GM04503 (cell line): ENCODE measurements around the gene KMO.

ENCODE experiments used
- DNase-seq: peaks from one replicate; pipeline ENCODE4 v3.0.0-alpha.2; 2012; ENCODE audit warnings: low read depth

KMO gene

DNA sequence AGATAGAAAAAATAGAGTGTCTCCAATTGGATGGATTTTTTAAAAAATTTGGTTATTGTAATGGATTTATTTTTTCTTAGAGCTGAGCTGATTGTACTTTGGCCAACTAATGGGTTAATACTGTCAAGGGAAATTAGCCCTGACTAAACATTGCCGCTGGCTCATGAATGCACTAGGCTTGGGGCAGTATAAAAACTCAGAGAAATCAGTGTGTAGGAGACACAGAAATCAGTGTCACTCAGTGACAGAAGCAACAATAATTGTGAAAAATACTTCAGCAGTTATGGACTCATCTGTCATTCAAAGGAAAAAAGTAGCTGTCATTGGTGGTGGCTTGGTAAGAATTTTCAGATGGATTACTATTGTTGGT lies at the start of gene KMO:
KMO (plus strand) TSS at position 217 of the 370 bp plus-strand sequence; CDS start at position 284, 67 bp downstream.
- no peak for DNase-seq

DNA sequence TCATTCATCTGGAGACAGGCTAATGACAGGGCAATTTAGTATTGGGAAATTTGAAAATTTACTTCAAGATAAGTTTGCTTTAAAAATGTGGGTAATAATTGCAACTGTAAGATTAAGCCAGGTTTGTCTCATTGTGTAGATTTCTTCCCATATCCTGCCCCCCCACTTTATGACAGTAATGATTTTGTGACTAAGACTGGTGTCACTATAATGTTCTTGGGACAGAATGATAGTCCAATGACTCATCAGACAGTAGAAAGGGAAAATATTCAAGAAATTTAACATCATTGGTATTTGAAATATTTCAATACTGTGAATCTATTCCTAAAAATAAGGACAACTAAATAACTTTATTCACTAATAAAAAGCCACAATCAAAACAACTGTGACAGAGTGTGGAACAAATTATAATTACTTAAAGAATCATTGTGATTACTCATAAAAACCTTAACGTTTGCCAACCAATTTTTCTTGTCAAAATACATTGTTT lies 49.4 kb upstream of the KMO start:
- peak; percentile 87 for DNase-seq

DNA sequence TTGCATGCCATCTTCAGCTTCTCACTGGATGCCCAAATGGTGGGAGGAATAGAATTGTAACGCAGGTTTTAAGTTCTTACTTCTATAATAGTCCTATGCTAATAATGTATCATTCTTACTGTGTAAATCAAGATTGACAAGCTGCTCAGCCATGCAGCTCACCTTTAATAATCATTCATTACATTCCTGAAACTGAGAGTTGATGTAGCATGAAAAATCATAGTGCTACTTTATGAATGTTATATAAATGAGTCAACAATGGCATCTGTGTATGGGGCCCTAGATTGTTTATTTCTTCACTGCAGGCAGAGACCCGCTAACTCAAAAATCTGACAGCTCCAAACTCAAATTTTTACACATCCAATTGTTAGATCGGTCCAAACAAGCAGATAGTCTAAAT lies 47.0 kb upstream of the KMO start:
- DNase-seq = no peak

DNA sequence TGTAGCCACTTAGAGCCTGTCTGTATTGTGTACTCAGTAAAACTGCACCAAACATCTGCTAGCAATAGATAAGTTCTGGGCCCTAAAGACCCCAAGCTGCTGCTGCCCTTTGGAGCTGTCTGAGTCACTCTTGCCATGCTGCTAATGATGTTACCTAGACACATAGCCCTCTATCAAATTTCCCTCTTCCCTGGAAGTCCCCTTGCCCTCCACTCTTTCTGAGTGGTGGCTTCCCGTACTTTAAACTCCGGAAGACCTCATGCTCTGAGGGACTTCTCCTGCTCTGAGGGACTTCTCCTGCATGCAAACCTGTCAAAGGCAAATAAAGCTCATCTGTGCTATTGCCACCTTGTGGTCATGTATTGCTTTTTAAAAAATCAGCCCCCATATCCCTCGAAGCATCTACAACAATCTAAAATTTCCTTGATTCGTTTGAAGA lies 46.6 kb upstream of the KMO start:
- no peak for DNase-seq

DNA sequence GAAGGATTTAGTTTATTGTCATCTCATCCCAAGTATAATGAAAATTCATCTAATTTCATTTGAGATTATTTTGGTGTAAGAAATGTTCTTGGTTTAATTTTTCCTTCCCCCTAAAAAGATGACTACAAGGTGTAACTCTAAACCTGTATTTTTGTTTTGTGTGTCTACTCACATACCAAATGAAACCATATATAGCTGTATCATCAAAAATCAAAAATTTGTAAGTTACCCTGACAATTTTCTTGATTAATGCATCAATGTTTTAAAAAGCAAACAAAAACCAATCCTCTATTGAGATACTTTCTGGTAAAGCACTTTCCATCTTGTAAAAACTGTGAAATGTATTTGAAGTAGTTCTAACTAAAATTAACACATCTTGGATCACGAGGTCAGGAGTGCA lies 43.4 kb upstream of the KMO start:
- no peak for DNase-seq

DNA sequence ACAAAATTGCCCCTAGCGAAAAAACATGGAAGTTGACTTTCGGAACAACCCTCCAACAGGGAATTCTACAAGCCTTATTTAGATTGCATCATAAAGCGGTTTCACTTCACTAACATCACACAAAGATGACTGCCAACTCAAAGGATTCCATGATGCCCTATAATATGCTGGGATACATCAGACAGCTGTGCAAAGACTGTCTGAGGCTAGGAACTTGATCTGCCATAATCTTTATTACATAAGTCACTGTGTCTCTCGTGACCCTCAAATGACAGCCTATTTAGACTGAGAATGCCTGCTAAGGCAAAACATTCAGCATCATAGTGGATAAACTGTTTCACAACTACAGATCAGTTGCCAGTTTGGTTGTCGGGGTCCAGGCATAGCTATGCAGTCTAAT lies 36.4 kb upstream of the KMO start:
- no peak for DNase-seq

DNA sequence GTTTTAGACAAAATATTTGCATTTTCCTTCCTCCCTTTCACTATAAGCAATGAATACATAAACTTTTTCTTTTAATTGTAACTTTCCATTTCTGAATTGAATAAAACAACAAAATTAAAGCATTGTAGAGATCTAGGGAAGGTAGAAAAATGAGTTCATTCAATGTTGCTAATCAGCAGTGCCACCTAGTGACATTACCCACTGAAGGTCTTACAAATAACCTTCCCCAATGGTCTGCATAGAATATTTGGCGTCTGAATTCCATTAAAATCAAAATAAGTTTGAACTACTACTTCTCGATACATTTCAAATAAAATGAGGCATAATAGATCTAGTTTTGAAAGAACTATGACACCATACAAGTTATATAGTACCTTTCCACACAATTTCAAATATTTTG lies 32.3 kb upstream of the KMO start:
- no peak for DNase-seq

DNA sequence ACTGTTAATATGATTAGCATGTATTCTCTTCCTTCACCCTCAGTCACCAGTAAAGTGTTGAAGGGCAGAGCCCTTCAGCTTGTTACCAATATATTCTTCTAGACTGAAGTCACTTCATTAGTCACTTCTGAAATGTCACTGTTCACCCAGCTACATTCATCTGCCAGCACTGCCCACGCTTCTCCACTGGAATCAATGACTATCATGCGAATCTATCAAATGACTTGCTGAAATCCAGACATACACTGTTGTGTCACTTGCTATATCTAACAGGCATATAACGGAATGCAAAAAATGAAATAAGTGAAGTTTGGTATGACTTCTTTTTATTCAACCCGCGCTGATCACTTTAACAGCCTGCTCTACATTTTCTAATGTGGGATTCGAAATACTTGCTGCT lies 28.7 kb upstream of the KMO start:
- no peak for DNase-seq

DNA sequence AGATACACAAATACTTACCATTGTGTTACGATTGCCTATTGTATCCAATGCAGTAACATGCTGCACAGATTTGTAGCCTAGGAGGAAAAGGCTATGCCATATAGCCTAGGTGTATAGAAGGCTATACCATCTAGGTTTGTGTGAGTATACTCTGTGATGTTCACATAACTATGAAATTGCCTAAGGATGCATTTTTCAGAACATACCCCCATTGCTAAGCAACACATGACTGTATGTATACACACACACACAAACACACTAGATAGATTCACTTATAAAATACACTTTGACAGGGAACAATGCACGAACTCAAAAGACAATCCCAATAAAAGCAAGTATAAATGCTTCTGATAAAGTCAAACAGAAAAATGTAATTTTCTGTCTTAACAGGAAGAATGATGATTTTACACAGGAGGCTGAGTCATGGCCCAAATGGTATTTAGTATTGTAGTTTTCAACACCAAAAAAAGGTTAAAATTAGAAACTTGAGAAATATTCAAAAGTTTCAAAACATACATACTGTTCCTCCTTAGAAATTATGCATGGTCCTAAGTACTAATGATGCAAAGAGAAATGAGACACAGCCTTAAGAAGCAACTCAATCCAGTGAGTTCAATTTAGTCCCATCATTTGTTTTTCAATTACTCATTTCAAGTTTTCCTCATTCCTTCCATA lies 24.9 kb upstream of the KMO start:
- DNase-seq = no peak

DNA sequence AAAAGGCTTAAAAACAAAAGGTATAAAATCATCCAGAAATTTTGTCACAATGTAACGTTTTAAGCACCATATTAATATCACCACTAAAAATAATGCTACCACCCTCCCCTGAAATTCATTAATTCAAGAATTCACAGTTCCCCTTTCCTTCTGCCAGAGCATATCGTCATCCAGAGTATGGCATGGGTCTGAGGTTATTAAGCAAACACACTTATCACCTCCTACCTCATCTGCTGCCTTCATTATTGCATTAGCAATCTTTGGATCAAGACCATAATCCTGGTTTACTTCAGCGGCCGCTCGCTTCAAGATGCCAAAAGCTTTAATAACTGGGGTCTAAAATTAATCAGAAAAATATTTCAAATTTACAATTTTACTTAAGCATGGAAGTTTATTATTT lies 18.8 kb upstream of the KMO start:
- DNase-seq = no peak

DNA sequence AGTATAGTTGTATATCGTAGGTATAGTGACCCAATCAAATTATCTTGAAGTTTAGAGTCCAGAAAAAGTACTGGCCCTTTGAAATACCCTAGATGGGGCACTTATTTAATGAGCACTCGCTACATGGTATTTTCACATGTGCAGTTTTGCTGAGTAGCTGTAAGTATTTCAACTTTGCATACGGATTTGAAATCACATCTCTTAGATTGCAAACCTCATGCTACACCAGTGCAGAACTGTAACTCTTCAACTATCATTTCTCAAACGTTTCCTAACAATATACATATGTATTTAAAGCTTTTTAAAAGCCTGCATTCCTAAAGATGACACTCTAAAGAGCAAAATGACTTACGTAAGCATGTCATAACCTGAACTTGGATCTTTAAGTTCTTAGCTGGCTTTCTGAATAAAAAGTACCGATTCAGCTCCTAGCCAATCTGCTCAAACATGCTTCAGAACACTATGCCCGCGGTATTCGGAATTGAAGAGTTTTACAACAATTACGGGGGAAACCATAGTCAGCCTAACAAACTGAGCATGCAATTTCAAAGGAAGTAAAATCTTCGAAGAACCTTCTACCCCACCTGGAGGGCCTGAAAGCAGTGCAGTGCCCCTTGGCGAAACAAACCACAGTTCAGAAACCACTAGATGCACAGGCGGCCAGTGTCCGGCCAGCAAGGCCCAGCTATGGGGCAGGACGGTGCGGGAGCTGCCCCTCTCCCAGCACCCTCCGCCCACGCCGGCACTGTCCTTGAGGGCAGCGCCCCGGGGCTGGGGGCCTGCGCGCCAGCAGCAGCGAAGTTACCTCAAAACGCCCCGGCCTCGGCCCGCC lies 13.5 kb upstream of the KMO start:
- no peak for DNase-seq

DNA sequence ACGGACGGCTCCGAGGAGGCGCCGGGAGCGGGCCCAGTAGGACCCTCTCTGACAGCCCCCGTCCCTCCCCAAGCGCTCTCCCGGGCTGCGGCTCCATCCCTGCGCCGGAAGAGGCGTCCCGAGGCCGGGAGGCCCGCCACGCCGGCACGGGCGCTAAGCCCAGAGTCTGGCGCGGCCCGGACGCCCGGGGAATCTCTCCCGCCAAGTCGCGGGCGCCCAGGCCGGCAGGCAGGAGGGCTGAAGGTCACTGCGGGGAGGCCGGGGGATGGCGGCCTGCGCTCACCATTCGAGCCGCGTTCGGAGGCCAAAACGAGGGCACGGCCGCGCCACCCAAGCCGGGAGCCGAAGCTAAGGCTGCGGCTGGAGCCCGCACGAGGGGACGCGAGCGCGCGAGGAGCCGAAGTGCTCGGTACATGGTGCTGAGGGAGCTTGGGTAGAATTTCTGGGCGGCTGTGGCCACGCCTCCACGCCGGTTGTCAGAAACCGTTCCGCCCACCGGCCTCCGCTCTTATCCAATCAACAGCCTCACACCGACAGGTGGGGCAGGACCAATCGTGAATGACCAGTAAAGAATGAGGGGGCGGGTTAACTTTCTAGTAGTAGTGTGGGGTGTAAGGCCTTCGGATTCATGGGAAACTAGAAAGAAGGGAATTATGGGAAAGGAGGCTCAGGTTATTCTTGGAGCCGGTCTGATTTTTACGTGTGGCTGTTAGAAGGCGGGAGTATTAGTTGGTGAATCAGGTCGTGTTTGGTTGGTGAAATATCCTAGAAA lies 12.7 kb upstream of the KMO start, which contains the start of gene FH:
FH (minus strand) TSS at position 448 of the 772 bp plus-strand sequence; CDS start at position 415, 33 bp downstream.
- peak; percentile 92 for DNase-seq

DNA sequence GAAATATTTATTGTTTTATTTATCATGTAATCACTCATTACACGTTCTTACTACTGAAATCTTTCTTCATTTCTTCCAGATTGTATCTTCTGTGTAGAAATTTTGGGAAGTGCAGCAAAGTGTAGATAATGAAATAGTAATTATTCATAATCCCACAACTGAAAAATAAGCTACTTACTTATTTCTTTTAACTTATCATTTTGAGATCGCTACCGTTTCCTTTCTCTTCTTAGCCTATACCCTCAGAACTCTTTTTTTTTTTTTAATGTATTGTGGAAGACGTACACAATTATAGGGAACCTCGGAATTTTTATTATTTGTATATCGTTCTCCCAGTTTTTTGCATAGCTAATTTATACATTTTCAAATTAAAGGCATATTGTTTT lies 12.1 kb upstream of the KMO start:
- no peak for DNase-seq

DNA sequence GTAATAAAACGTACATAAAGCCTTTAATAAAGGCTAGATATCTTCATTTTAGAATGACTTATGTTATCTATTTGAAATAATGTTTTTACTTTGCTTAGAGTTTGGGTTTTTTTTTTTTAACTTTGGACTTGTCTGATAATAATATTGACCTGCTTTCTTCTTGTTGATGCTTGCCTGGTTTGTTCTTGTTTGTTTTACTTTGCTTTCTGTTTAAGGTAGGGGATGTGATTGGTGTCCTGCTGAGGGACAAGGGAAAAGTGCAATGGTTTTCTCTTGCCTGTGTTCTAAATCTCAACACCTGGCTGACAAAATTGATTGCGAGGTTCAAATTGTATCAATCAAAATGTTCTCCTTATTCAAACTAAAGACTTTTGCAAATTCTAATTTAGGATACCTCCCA lies 10.5 kb upstream of the KMO start:
- no peak for DNase-seq

DNA sequence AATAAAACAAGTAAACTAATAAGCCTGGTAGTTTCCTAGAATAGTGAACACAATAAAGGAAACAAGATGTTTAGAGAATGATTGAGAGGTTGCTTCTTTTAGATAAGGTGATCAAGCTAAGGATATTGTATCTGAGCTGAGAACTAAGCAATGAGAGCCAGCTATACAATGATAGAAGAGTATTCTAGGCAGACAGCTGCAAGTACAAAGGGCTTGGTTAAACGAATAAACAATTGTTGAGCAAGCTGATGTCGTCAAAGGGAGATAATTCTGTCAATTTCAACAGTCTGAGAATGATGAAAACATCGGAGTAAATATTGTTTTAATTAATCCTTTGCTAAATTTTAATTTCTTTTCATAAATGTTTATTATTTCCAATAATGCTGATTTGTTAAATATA lies 7.2 kb upstream of the KMO start:
- DNase-seq = no peak

DNA sequence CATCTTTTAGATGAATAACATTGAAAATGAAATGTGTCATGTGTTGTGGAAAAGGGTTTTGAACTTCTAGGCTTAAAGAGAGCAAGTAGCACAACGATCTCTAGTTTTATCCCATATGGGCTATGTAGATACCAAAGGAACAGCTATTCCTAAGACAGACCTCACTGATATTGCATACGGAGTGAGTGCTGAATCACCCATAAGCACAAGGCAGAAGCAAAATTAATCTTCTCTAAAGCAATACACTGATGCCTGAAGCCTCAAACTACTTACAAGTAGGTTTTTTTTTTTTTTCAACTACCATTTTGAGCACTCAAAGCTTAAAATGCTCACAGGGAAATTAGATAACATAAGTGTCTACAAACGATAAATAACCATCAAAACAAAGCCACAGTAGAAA lies 5.0 kb upstream of the KMO start:
- DNase-seq = no peak

DNA sequence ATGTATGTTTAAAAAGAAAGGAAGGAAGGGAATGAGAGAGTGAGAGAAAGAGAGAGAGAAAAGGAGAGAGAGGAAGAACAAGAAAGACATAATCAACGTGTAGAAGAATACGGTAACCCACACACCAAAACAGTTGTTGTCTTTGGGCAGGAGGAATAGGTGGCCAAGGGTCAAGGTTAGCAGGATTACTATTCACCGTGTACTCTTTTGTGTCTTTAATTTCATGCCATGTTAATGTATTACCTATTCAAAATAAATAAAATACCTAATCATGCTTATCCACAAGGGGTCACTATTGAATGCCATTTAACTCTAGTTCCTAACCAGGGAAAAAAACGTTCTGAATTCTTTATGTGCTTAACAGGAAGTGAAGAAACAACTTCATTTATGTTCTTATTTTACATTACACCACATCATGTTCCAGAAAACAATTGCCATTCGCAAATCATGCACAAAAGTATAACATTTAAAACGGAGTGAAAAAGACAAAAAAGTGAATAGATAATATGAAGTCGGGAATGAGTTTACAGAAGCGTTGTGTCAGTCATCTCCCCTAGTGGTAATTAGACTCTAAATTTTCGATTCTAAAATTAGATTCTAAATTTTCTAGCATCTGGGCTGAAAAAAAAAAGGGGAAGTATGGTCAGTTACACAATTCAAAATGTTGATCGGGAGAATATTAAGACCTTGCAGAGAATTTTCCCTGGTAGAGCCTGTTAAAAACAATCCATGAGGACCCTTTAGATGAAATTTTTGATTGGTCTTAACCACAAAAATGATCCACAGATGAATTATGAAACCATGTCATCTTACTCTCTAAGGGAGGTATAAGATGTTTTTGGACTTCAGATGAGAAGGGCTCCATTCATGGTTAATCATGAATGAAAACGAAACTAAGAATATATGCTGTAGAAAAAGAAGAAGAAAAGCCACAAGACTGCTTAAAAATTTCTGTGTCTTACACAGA lies 700 bp upstream of the KMO start:
- DNase-seq = peak; percentile 31

DNA sequence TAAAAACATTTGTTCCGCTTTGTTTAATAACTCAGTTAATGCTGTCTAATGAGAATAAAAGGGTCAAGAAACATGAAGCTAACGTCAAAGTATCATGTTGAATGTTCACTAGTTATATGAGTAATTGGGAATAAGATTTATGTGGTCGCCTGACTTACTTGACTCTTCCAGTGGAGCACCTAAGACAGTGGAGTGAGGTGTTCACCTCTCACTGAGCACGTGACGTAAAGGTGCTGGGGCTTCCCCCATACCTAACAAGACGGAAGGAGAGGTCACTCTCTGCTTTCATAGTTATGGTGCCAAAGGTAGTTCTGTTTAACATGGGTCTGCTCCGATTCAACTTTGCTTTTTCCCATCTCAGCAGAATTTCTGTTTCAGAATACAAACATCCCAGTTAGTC lies 686 bp downstream of the KMO start:
- no peak for DNase-seq

DNA sequence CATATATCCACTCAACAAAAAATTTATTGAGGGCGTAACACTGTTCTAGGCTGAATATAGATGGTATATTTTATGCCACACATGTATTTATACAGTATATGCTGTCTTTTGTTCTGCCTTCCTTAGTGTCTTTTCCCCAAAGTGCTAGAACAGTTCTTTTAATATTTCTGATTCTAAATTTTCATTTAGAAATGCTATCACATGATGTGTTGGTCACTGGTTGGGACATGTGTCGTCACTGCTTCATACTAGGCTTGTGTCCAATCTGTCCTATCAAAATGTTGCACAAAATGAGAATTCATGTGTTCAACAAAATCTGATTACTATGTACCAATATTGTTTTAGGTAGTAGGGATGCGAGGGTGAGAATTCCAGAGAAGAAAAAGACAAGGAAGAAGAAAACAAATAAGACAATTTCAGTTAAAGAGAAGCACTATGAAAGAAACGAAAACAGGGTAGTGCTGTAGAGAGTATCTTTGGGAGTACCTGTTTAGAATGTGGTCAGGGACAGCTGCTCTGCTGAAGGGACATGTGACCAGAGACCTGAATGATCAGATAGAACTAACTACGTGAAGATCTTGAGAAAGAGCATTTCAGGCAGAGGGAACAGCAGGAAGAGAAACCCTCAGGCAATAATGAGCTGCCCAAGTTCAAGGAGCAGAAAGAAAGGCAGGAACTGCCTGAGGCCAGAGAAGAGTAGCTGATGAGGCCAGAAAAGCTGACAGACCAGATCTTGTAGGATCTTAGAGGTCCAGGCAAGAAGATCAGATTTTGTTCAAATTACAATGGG lies 1.3 kb downstream of the KMO start:
- no peak for DNase-seq

DNA sequence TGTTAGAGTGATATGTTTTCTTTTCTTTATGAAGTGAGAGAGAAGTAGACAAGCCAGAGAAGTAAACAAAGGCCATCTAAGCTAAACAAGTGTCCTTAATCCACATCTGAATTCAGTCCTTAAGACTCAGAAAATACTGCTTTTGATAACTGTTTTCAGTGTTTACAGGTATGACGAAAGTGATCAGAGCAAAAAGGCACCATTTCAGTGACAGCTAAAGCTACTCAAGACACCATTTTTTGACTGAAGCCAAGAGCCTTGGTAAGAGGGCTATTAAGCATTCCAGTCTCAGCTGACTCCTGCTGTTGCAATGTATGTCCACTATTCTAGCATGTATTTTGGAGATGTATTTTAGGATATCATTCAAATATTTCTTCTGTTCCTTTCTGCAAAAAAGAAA lies 4.1 kb downstream of the KMO start:
- DNase-seq = no peak

DNA sequence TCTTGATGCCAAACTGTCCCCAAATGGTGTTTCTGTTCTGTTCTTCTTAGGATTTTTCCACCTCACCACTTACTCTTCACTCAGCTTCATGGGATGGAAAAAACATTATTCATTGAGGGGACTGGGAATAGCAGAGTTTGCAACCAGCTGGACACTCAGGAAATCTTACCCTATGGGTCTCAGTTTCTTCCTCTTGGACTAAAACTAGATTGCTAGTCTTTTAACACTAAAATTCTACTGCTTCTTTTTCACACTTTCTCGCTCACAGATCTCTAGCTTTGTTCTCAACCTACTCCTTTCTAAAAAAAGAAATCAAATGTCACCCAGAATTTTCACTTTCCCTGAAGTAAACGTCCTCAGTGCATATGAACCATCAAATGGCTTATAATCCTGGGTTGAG lies 4.8 kb downstream of the KMO start:
- DNase-seq = no peak
